Activated naive CD8-positive, alpha-beta T cell (primary cell): Measurements from ENCODE around the gene PCP4.

Experiments
- H3K27ac Mint-ChIP-seq: one replicate; pipeline ENCODE4 v1.8.0; 2021; ENCODE audit warnings: mixed read lengths
- H3K27me3 Mint-ChIP-seq: one replicate; pipeline ENCODE4 v1.8.0; 2021; ENCODE audit warnings: mixed read lengths
- H3K36me3 Mint-ChIP-seq: one replicate; pipeline ENCODE4 v1.8.0; 2021; ENCODE audit warnings: mixed read lengths
- H3K4me1 Mint-ChIP-seq: one replicate; pipeline ENCODE4 v1.8.0; 2021; ENCODE audit warnings: low read depth, mixed read lengths
- H3K4me3 Mint-ChIP-seq: one replicate; pipeline ENCODE4 v1.8.0; 2021; ENCODE audit warnings: mild to moderate bottlenecking, mixed read lengths
- H3K9me3 Mint-ChIP-seq: one replicate; pipeline ENCODE4 v1.8.0; 2021; ENCODE audit warnings: low read depth, mixed read lengths

PCP4 gene

GRCh38 chr21:39924577-39925308, 57.5 kb downstream of the PCP4 start:
- H3K4me1 Mint-ChIP-seq = no peaks in the 10 kb centered on the region
- H3K36me3 Mint-ChIP-seq = no peaks in the 10 kb centered on the region
- no peaks in the 10 kb centered on the region for H3K9me3 Mint-ChIP-seq
- no peak overlapping the region for H3K27ac Mint-ChIP-seq
- no peaks in the 10 kb centered on the region for H3K27me3 Mint-ChIP-seq
- no peak overlapping the region for H3K4me3 Mint-ChIP-seq

GRCh38 chr21:39927304-39927886, 60.2 kb downstream of the PCP4 start:
- no peaks in the 10 kb centered on the region for H3K4me1 Mint-ChIP-seq
- no peak overlapping the region for H3K27ac Mint-ChIP-seq
- H3K9me3 Mint-ChIP-seq = no peaks in the 10 kb centered on the region
- no peaks in the 10 kb centered on the region for H3K36me3 Mint-ChIP-seq
- H3K4me3 Mint-ChIP-seq = no peak overlapping the region
- no peaks in the 10 kb centered on the region for H3K27me3 Mint-ChIP-seq

GRCh38 chr21:39932335-39932734, 65.1 kb downstream of the PCP4 start:
- Mint-ChIP-seq H3K27me3 (peaks cover under 1% of the 10 kb centered on the region), H3K4me1 (no peaks in the 10 kb centered on the region), H3K9me3 (no peaks in the 10 kb centered on the region)

GRCh38 chr21:39934895-39935294, 67.7 kb downstream of the PCP4 start:
- no peak overlapping the region for H3K27ac Mint-ChIP-seq
- peaks cover 3% of the 10 kb centered on the region for H3K27me3 Mint-ChIP-seq
- no peaks in the 10 kb centered on the region for H3K36me3 Mint-ChIP-seq
- H3K4me3 Mint-ChIP-seq = no peak overlapping the region
- H3K9me3 Mint-ChIP-seq = no peaks in the 10 kb centered on the region
- H3K4me1 Mint-ChIP-seq = no peaks in the 10 kb centered on the region

More at GRCh38 chr21:39932335-39932734, 65.1 kb downstream of the PCP4 start:
- Mint-ChIP-seq H3K27ac (no peak overlapping the region), H3K36me3 (no peaks in the 10 kb centered on the region), H3K4me3 (no peak overlapping the region)

- Mint-ChIP-seq H3K36me3 (no peaks in the 10 kb centered on the region), H3K27me3 (peaks cover 3% of the 10 kb centered on the region), H3K4me3 (no peak overlapping the region), H3K27ac (no peak overlapping the region), H3K9me3 (no peaks in the 10 kb centered on the region), H3K4me1 (no peaks in the 10 kb centered on the region)
These were observed 68.5 kb downstream of the PCP4 start for GRCh38 chr21:39935716-39936115.

GRCh38 chr21:39938086-39938625, 70.9 kb downstream of the PCP4 start:
- no peak overlapping the region for H3K4me3 Mint-ChIP-seq
- H3K27ac Mint-ChIP-seq = no peak overlapping the region
- peaks cover 4% of the 10 kb centered on the region for H3K27me3 Mint-ChIP-seq
- no peaks in the 10 kb centered on the region for H3K9me3 Mint-ChIP-seq
- H3K4me1 Mint-ChIP-seq = no peaks in the 10 kb centered on the region
- H3K36me3 Mint-ChIP-seq = no peaks in the 10 kb centered on the region

- H3K27ac Mint-ChIP-seq = no peak overlapping the region
- H3K36me3 Mint-ChIP-seq = no peaks in the 10 kb centered on the region
- H3K4me3 Mint-ChIP-seq = no peak overlapping the region
- peaks cover 4% of the 10 kb centered on the region for H3K27me3 Mint-ChIP-seq
- H3K4me1 Mint-ChIP-seq = no peaks in the 10 kb centered on the region
- H3K9me3 Mint-ChIP-seq = peaks cover 5% of the 10 kb centered on the region
These were observed 79.0 kb downstream of the PCP4 start for GRCh38 chr21:39946199-39946598.

- no peaks in the 10 kb centered on the region for H3K4me1 Mint-ChIP-seq
- no peak overlapping the region for H3K4me3 Mint-ChIP-seq
- H3K9me3 Mint-ChIP-seq = peaks cover 5% of the 10 kb centered on the region
- peaks cover 2% of the 10 kb centered on the region for H3K27me3 Mint-ChIP-seq
- no peak overlapping the region for H3K27ac Mint-ChIP-seq
- H3K36me3 Mint-ChIP-seq = no peaks in the 10 kb centered on the region
These were observed 79.8 kb downstream of the PCP4 start for GRCh38 chr21:39947031-39947430.

- Mint-ChIP-seq H3K4me3 (no peak overlapping the region), H3K36me3 (no peaks in the 10 kb centered on the region), H3K4me1 (no peaks in the 10 kb centered on the region), H3K9me3 (no peaks in the 10 kb centered on the region), H3K27ac (no peak overlapping the region), H3K27me3 (peaks cover 4% of the 10 kb centered on the region)
These were observed 84.2 kb downstream of the PCP4 start for GRCh38 chr21:39951183-39952101.

- Mint-ChIP-seq H3K27ac (no peak overlapping the region), H3K9me3 (no peaks in the 10 kb centered on the region), H3K4me3 (no peak overlapping the region), H3K27me3 (peaks cover 4% of the 10 kb centered on the region), H3K4me1 (no peaks in the 10 kb centered on the region), H3K36me3 (no peaks in the 10 kb centered on the region)
These were observed 85.0 kb downstream of the PCP4 start for GRCh38 chr21:39952265-39952664.

GRCh38 chr21:39954570-39954969, 87.3 kb downstream of the PCP4 start:
- Mint-ChIP-seq H3K27me3 (peaks cover 4% of the 10 kb centered on the region), H3K36me3 (no peaks in the 10 kb centered on the region), H3K9me3 (no peaks in the 10 kb centered on the region), H3K27ac (no peak overlapping the region), H3K4me3 (no peak overlapping the region), H3K4me1 (no peaks in the 10 kb centered on the region)

- peaks cover 5% of the 10 kb centered on the region for H3K9me3 Mint-ChIP-seq
- H3K36me3 Mint-ChIP-seq = no peaks in the 10 kb centered on the region
These were observed 88.1 kb downstream of the PCP4 start for GRCh38 chr21:39955326-39955725.

GRCh38 chr21:39956586-39956985, 89.3 kb downstream of the PCP4 start:
- Mint-ChIP-seq H3K4me1 (no peaks in the 10 kb centered on the region), H3K9me3 (peaks cover 10% of the 10 kb centered on the region), H3K4me3 (no peak overlapping the region), H3K36me3 (no peaks in the 10 kb centered on the region), H3K27ac (no peak overlapping the region), H3K27me3 (peaks cover 2% of the 10 kb centered on the region)

More at GRCh38 chr21:39955326-39955725, 88.1 kb downstream of the PCP4 start:
- peaks cover 4% of the 10 kb centered on the region for H3K27me3 Mint-ChIP-seq
- H3K4me3 Mint-ChIP-seq = no peak overlapping the region
- no peaks in the 10 kb centered on the region for H3K4me1 Mint-ChIP-seq
- H3K27ac Mint-ChIP-seq = no peak overlapping the region

- H3K9me3 Mint-ChIP-seq = peaks cover 17% of the 10 kb centered on the region
- H3K4me1 Mint-ChIP-seq = no peaks in the 10 kb centered on the region
- H3K27me3 Mint-ChIP-seq = peaks cover 2% of the 10 kb centered on the region
These were observed 91.5 kb downstream of the PCP4 start for GRCh38 chr21:39958731-39959130.

GRCh38 chr21:39961251-39961650, 94.0 kb downstream of the PCP4 start:
- Mint-ChIP-seq H3K4me3 (no peak overlapping the region), H3K4me1 (no peaks in the 10 kb centered on the region), H3K27ac (no peak overlapping the region), H3K9me3 (peaks cover 20% of the 10 kb centered on the region), H3K27me3 (no peaks in the 10 kb centered on the region), H3K36me3 (no peaks in the 10 kb centered on the region)

More at GRCh38 chr21:39958731-39959130, 91.5 kb downstream of the PCP4 start:
- Mint-ChIP-seq H3K36me3 (no peaks in the 10 kb centered on the region), H3K27ac (no peak overlapping the region), H3K4me3 (no peak overlapping the region)
